Spleen (tissue), 13 donors: ENCODE results near the gene P2RX4. TPM values are rescaled to one million over a fixed set of nuclear protein-coding genes. Genes with fewer than 3 reads are reported as not detected.
"Not testable (repeated sequence)": the region's sequence is repeated elsewhere in the genome, so short reads cannot be mapped to it uniquely, and the experiment has no call there.

ENCODE experiments used
- DNase-seq: peaks from one replicate; pipeline ENCODE4 v3.0.0-alpha.2; 2020
- H3K27ac ChIP-seq, 8 donors: fragments of 200-600 bp; sonication (generic) in 7 of 8; 1 replicate in 4 of 8; 2 replicates in 4 of 8; pipeline versions ENCODE4 v1.5.0 to v1.8.0; 2016 to 2021; ENCODE audit warnings: inconsistent platforms in 4 of 8, mild to moderate bottlenecking in 4 of 8, moderate library complexity in 1 of 8
- H3K27me3 ChIP-seq, 7 donors: fragments of 200-600 bp; sonication (generic) in 6 of 7; replicated peaks in 1 of 7; 1 replicate in 4 of 7; 2 replicates in 3 of 7; pipeline versions ENCODE4 v1.5.0 to v1.8.0; 2016 to 2021; ENCODE audit warnings: inconsistent platforms in 3 of 7, mild to moderate bottlenecking in 1 of 7
- H3K36me3 ChIP-seq, 6 donors: fragments of 200-600 bp; sonication (generic) in 5 of 6; 1 replicate in 4 of 6; 2 replicates in 2 of 6; pipeline versions ENCODE4 v1.5.0 to v1.8.0; 2016 to 2021; ENCODE audit warnings: inconsistent platforms in 2 of 6
- H3K4me1 ChIP-seq, 6 donors: fragments of 200-600 bp; sonication (generic) in 5 of 6; 1 replicate in 3 of 6; 2 replicates in 3 of 6; pipeline versions ENCODE4 v1.5.0 to v1.8.0; 2016 to 2021; ENCODE audit warnings: inconsistent platforms in 3 of 6
- H3K4me3 ChIP-seq, 8 donors: fragments of 200-600 bp; sonication (generic) in 7 of 8; 1 replicate in 4 of 8; 2 replicates in 4 of 8; pipeline versions ENCODE4 v1.5.0 to v1.8.0; 2016 to 2021; ENCODE audit warnings: inconsistent platforms in 4 of 8, mild to moderate bottlenecking in 4 of 8, moderate library complexity in 2 of 8
- H3K9me3 ChIP-seq, 8 donors: fragments of 200-600 bp; sonication (generic) in 7 of 8; 1 replicate in 4 of 8; 2 replicates in 4 of 8; pipeline versions ENCODE4 v1.5.0 to v1.8.0; 2016 to 2021; ENCODE audit warnings: inconsistent platforms in 4 of 8
- CTCF ChIP-seq, 11 experiments: fragments of 200-600 bp in 7 of 11; fragments of 450-650 bp in 4 of 11; sonication (generic) in 4 of 11; IDR thresholded peaks in 8 of 11; conservative IDR thresholded peaks in 3 of 11; 1 replicate in 7 of 11; 2 replicates in 4 of 11; pipeline versions ENCODE4 v1.4.0 to v1.8.0; 2016 to 2021; ENCODE audit warnings: antibody characterized with exemption in 11 of 11, inconsistent platforms in 4 of 11, mild to moderate bottlenecking in 1 of 11
- POLR2A ChIP-seq, 3 donors: fragments of 450-650 bp; IDR thresholded peaks; one replicate each; pipeline ENCODE4 v1.5.1; 2017; ENCODE audit warnings: antibody characterized with exemption in 3 of 3, mild to moderate bottlenecking in 1 of 3
- POLR2AphosphoS5 ChIP-seq, 3 donors: sonication (generic); formaldehyde crosslinking; IDR thresholded peaks; one replicate each; pipeline ENCODE4 v1.5.1; 2017; ENCODE audit warnings: antibody characterized with exemption in 3 of 3
- WGBS, 5 donors: extraction: QIAGEN DNeasy Blood & Tissue Kit in 3 of 5; methylation state at CpG; one replicate each; pipeline versions ENCODE4 v1.1.5 to v1.1.7; 2013 to 2018; 5-methylcytosine and 5-hydroxymethylcytosine counted together
- intact Hi-C: fragments of 100-400 bp; cut with DNase I; formaldehyde crosslinking; loops from one replicate; pipeline ENCODE4 v1.15.0; 2023; ENCODE audit warnings: low total_unique reads
- long read RNA-seq, 2 donors: transcript quantifications; one replicate each; lab custom pipeline, GENCODE V29; 2026
- polyA plus RNA-seq, 3 donors: library from polyadenylated mRNA; stranded (reverse); fragments of 200-250 nt; gene quantifications; one replicate each; pipeline ENCODE4 v1.2.1, GENCODE V29; 2013
- total RNA-seq, 7 donors: library from RNA; depleted of rRNA in 3 of 7; stranded (reverse); fragments of >200 nt in 3 of 7; fragmentation: NEBNext Ultra II Directional in 4 of 7; extraction: Animal tissue kit (Norgen Biotek cat#: 25700) in 4 of 7; gene quantifications; one replicate each; pipeline versions ENCODE4 v1.1.0 to v1.2.1, GENCODE V29; 2016 to 2021
- donor health status: healthy with polysubstance abuse.
- donor health status: DM: no; HTN: no; CAD: no; lungs with moderate emphysema.
- donor health status: DM: no; HTN: no; CAD: no.
- donor health status: Bipolar disorder and iron deficiency.
- donor health status: healthy.
- donor health status: DM: no; HTN: no; CAD: no.
- donor health status: DM: yes; HTN: yes; CAD: no.

P2RX4 gene
- total RNA-seq (10 to 100 TPM; 27.8 to 97.9 (median 35.8) TPM), polyA plus RNA-seq (10 to 100 TPM; 12.0 to 21.5 (median 17.8) TPM)
- long read RNA-seq, donor 1, partial matches to known transcripts = 0 of 5 reads
- long read RNA-seq, donor 1, other reads (novel, unspliced or antisense) = 0 of 5 reads
- long read RNA-seq, donor 2, transcript P2RX4-202 (12 exons, 2,032 nt) = major isoform, 7 of 9 reads
- long read RNA-seq, donor 2, partial matches to known transcripts = 0 of 9 reads
- long read RNA-seq, donor 2, other reads (novel, unspliced or antisense) = 0 of 9 reads

- TF ChIP-seq POLR2A (IDR thresholded peaks at IDR 0.05) = peak; percentile 16 to 86 (median 84)
- TF ChIP-seq CTCF (IDR thresholded peaks at IDR 0.05 in 8 of 11, conservative IDR thresholded peaks at IDR 0.05 in 3 of 11) = peak in 8 of 11 experiments; percentile 4 to 62 (median 44)
- TF ChIP-seq POLR2AphosphoS5 (IDR thresholded peaks at IDR 0.05) = peak; percentile 95 to 96 (median 95)
- peaks cover 0 to 11% (median 0%) of the 10 kb centered on the region in 6 donors for H3K36me3 ChIP-seq
- no peaks in the 10 kb centered on the region for H3K27me3 ChIP-seq
- peak; percentile 98 for DNase-seq
- H3K27ac ChIP-seq = peak within 1 kb of the TSS; percentile 73 to 97 (median 92)
- H3K4me3 ChIP-seq = peak within 1 kb of the TSS; percentile 51 to 85 (median 64)
- H3K9me3 ChIP-seq = no peaks in the 10 kb centered on the region
- WGBS, 5 donors = 8 to 36% (median 10%) methylated on average over 22 to 97 of the region's 97 CpGs
- intact Hi-C loops = no loop called here
- peaks cover 4 to 55% (median 45%) of the 10 kb centered on the region in 6 donors for H3K4me1 ChIP-seq
Measured at GRCh38 chr12:121209624-121210572, at the start of gene P2RX4. Gene P2RX4, plus strand, starts transcription at chr12:121210129. Its CDS starts 36 bp downstream, at chr12:121210165.

- DNase-seq = no peak
- Histone ChIP-seq H3K9me3 (peaks cover 0 to 10% (median 4%) of the 10 kb centered on the region in 8 donors), H3K36me3 (peaks cover 0 to 59% (median 22%) of the 10 kb centered on the region in 6 donors), H3K4me1 (peaks cover 0 to 8% (median 2%) of the 10 kb centered on the region in 6 donors), H3K4me3 (no peak overlapping the region), H3K27me3 (no peaks in the 10 kb centered on the region), H3K27ac (no peak overlapping the region)
- TF ChIP-seq POLR2AphosphoS5 (IDR thresholded peaks at IDR 0.05) (no peak), POLR2A (IDR thresholded peaks at IDR 0.05) (no peak)
- WGBS, 5 donors = 92 to 95% (median 94%) methylated on average over 8 to 10 of the region's 10 CpGs
- intact Hi-C loops = no loop called here
Measured at GRCh38 chr12:121162384-121162783, 47.5 kb upstream of the P2RX4 start.

- H3K27me3 ChIP-seq = no peaks in the 10 kb centered on the region
- TF ChIP-seq POLR2A (IDR thresholded peaks at IDR 0.05) = no peak
- no peak for TF ChIP-seq POLR2AphosphoS5 (IDR thresholded peaks at IDR 0.05)
- no peak for TF ChIP-seq CTCF (IDR thresholded peaks at IDR 0.05 in 8 of 11, conservative IDR thresholded peaks at IDR 0.05 in 3 of 11)
- intact Hi-C loops = no loop called here
- 49 to 96% (median 88%) methylated on average over 2 of the region's 2 CpGs for WGBS, 5 donors
- peaks cover 0 to 6% (median 3%) of the 10 kb centered on the region in 8 donors for H3K9me3 ChIP-seq
- DNase-seq = no peak
- no peak overlapping the region for H3K4me3 ChIP-seq
- no peak overlapping the region for H3K27ac ChIP-seq
- H3K4me1 ChIP-seq = peaks cover 0 to 8% (median 2%) of the 10 kb centered on the region in 6 donors
- H3K36me3 ChIP-seq = peaks cover 0 to 59% (median 26%) of the 10 kb centered on the region in 6 donors
Measured at GRCh38 chr12:121162985-121163384, 46.9 kb upstream of the P2RX4 start.

GRCh38 chr12:121164839-121165238 lies 45.1 kb upstream of the P2RX4 start:
- H3K27me3 ChIP-seq, H3K4me1 ChIP-seq, intact Hi-C loops, H3K9me3 ChIP-seq, DNase-seq, H3K27ac ChIP-seq, H3K4me3 ChIP-seq: not testable (repeated sequence)
- H3K36me3 ChIP-seq = peaks cover 0 to 63% (median 26%) of the 10 kb centered on the region in 6 donors
- 86 to 98% (median 91%) methylated on average over 6 of the region's 6 CpGs for WGBS, 5 donors
